ENCODE data around the gene PPP2R5D. TPM values are rescaled to one million over a fixed set of nuclear protein-coding genes. Genes with fewer than 3 reads are reported as not detected.
A peak's percentile ranks its signal among the peaks of the same experiment; 100 is the strongest.

PPP2R5D gene
- polyA plus RNA-seq, 2 of the 4 experiments (the other 2 are of a cell fraction), result 26.5 to 34.6 TPM

DNA sequence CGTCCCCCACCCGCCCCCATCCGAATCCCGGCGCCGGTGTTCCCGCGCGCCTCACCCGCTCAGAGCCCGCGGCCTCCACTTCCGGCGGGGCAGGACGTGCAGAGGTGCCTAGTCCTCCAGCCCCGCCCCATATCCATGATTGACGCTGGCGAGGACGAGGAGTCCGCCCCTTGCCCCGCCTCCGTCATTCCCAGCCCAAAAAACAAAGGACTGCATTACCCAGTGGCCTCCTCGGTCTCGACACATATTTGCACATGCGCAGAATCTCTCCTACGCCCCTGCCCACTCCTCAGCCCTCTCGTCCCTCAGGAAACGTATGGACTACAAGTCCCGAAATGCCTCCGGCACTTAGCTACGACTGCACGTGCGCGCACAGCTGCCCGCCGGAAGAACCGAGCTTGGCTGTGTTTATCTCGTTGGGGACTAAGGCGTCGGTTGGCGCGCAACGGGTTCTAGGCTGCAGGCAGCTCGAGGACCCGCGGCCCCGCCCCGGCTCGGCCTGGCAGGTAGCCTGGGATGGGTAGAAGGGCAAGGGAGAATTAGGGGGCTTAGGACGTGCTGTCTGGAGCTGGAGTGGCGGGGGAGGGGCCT is 29.6 kb downstream of the PPP2R5D start, which contains the start of the genes KLHDC3 and MEA1 (continued):
- TF ChIP-seq, protein P1, sequence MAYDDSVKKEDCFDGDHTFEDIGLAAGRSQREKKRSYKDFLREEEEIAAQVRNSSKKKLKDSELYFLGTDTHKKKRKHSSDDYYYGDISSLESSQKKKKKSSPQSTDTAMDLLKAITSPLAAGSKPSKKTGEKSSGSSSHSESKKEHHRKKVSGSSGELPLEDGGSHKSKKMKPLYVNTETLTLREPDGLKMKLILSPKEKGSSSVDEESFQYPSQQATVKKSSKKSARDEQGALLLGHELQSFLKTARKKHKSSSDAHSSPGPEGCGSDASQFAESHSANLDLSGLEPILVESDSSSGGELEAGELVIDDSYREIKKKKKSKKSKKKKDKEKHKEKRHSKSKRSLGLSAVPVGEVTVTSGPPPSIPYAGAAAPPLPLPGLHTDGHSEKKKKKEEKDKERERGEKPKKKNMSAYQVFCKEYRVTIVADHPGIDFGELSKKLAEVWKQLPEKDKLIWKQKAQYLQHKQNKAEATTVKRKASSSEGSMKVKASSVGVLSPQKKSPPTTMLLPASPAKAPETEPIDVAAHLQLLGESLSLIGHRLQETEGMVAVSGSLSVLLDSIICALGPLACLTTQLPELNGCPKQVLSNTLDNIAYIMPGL (CRISPR knock-in tag; IDR thresholded peaks at IDR 0.05; ENCODE audit: borderline replicate concordance), result no peak
- TF ChIP-seq, protein P2, sequence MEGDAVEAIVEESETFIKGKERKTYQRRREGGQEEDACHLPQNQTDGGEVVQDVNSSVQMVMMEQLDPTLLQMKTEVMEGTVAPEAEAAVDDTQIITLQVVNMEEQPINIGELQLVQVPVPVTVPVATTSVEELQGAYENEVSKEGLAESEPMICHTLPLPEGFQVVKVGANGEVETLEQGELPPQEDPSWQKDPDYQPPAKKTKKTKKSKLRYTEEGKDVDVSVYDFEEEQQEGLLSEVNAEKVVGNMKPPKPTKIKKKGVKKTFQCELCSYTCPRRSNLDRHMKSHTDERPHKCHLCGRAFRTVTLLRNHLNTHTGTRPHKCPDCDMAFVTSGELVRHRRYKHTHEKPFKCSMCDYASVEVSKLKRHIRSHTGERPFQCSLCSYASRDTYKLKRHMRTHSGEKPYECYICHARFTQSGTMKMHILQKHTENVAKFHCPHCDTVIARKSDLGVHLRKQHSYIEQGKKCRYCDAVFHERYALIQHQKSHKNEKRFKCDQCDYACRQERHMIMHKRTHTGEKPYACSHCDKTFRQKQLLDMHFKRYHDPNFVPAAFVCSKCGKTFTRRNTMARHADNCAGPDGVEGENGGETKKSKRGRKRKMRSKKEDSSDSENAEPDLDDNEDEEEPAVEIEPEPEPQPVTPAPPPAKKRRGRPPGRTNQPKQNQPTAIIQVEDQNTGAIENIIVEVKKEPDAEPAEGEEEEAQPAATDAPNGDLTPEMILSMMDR (IDR thresholded peaks at IDR 0.05), result no peak
- TF ChIP-seq EHMT2 (IDR thresholded peaks at IDR 0.05; ENCODE audit: low read depth) (no peak), POLR2A (IDR thresholded peaks at IDR 0.05; ENCODE audit: low read length) (0 out of 2 replicates have a peak, but pooled peaks have one; percentile 36), TP53 (CRISPR knock-in tag; IDR thresholded peaks at IDR 0.05) (no peak), FOSB (CRISPR knock-in tag; IDR thresholded peaks at IDR 0.05) (no peak), ZFP36 (IDR thresholded peaks at IDR 0.05; ENCODE audit: borderline replicate concordance, partially characterized antibody) (no peak), RFX5 (IDR thresholded peaks at IDR 0.05) (no peak), KDM5A (IDR thresholded peaks at IDR 0.05) (no peak), GATA3 (IDR thresholded peaks at IDR 0.05; ENCODE audit: borderline replicate concordance) (no peak), CEBPB (IDR thresholded peaks at IDR 0.05) (no peak), CBX2 (IDR thresholded peaks at IDR 0.05; ENCODE audit: borderline replicate concordance, low read depth) (no peak), POLR2AphosphoS2 (conservative IDR thresholded peaks at IDR 0.05; ENCODE audit: low read length) (no peak), RAD21 (conservative IDR thresholded peaks at IDR 0.05 in 1 of 2, IDR thresholded peaks at IDR 0.05 in 1 of 2) (no peak), KDM1A (IDR thresholded peaks at IDR 0.05; ENCODE audit: low read depth) (no peak), PHF8 (IDR thresholded peaks at IDR 0.05; ENCODE audit: borderline replicate concordance, low read depth) (no peak), ZSCAN20 (CRISPR knock-in tag; IDR thresholded peaks at IDR 0.05) (no peak), FOSL2 (IDR thresholded peaks at IDR 0.05) (no peak), FOSL2 (CRISPR knock-in tag; IDR thresholded peaks at IDR 0.05) (no peak), NR3C1 (IDR thresholded peaks at IDR 0.05) (no peak), CBX8 (IDR thresholded peaks at IDR 0.05) (no peak), RCOR1 (IDR thresholded peaks at IDR 0.05; ENCODE audit: low read depth, low read length) (no peak), NPAS2 (CRISPR knock-in tag; IDR thresholded peaks at IDR 0.05; ENCODE audit: borderline replicate concordance) (no peak), ZC3H11A (IDR thresholded peaks at IDR 0.05) (no peak), HOXA7 (CRISPR knock-in tag; IDR thresholded peaks at IDR 0.05) (no peak), HEYL (CRISPR knock-in tag; IDR thresholded peaks at IDR 0.05) (no peak)
- TF ChIP-seq, protein P3, sequence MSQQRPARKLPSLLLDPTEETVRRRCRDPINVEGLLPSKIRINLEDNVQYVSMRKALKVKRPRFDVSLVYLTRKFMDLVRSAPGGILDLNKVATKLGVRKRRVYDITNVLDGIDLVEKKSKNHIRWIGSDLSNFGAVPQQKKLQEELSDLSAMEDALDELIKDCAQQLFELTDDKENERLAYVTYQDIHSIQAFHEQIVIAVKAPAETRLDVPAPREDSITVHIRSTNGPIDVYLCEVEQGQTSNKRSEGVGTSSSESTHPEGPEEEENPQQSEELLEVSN (IDR thresholded peaks at IDR 0.05; ENCODE audit: borderline replicate concordance, low read depth), result 0 out of 2 replicates have a peak, but pooled peaks have one; percentile 28
- TF ChIP-seq, protein P4, sequence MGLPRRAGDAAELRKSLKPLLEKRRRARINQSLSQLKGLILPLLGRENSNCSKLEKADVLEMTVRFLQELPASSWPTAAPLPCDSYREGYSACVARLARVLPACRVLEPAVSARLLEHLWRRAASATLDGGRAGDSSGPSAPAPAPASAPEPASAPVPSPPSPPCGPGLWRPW (IDR thresholded peaks at IDR 0.05), result no peak
- TF ChIP-seq, protein P5, sequence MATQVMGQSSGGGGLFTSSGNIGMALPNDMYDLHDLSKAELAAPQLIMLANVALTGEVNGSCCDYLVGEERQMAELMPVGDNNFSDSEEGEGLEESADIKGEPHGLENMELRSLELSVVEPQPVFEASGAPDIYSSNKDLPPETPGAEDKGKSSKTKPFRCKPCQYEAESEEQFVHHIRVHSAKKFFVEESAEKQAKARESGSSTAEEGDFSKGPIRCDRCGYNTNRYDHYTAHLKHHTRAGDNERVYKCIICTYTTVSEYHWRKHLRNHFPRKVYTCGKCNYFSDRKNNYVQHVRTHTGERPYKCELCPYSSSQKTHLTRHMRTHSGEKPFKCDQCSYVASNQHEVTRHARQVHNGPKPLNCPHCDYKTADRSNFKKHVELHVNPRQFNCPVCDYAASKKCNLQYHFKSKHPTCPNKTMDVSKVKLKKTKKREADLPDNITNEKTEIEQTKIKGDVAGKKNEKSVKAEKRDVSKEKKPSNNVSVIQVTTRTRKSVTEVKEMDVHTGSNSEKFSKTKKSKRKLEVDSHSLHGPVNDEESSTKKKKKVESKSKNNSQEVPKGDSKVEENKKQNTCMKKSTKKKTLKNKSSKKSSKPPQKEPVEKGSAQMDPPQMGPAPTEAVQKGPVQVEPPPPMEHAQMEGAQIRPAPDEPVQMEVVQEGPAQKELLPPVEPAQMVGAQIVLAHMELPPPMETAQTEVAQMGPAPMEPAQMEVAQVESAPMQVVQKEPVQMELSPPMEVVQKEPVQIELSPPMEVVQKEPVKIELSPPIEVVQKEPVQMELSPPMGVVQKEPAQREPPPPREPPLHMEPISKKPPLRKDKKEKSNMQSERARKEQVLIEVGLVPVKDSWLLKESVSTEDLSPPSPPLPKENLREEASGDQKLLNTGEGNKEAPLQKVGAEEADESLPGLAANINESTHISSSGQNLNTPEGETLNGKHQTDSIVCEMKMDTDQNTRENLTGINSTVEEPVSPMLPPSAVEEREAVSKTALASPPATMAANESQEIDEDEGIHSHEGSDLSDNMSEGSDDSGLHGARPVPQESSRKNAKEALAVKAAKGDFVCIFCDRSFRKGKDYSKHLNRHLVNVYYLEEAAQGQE (IDR thresholded peaks at IDR 0.05), result no peak
- TF ChIP-seq, protein P6, sequence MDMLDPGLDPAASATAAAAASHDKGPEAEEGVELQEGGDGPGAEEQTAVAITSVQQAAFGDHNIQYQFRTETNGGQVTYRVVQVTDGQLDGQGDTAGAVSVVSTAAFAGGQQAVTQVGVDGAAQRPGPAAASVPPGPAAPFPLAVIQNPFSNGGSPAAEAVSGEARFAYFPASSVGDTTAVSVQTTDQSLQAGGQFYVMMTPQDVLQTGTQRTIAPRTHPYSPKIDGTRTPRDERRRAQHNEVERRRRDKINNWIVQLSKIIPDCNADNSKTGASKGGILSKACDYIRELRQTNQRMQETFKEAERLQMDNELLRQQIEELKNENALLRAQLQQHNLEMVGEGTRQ (IDR thresholded peaks at IDR 0.05), result peak; percentile 53
- TF ChIP-seq, protein P7, sequence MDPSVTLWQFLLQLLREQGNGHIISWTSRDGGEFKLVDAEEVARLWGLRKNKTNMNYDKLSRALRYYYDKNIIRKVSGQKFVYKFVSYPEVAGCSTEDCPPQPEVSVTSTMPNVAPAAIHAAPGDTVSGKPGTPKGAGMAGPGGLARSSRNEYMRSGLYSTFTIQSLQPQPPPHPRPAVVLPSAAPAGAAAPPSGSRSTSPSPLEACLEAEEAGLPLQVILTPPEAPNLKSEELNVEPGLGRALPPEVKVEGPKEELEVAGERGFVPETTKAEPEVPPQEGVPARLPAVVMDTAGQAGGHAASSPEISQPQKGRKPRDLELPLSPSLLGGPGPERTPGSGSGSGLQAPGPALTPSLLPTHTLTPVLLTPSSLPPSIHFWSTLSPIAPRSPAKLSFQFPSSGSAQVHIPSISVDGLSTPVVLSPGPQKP (IDR thresholded peaks at IDR 0.05; ENCODE audit: low read depth, low read length), result no peak
- TF ChIP-seq, protein P8, sequence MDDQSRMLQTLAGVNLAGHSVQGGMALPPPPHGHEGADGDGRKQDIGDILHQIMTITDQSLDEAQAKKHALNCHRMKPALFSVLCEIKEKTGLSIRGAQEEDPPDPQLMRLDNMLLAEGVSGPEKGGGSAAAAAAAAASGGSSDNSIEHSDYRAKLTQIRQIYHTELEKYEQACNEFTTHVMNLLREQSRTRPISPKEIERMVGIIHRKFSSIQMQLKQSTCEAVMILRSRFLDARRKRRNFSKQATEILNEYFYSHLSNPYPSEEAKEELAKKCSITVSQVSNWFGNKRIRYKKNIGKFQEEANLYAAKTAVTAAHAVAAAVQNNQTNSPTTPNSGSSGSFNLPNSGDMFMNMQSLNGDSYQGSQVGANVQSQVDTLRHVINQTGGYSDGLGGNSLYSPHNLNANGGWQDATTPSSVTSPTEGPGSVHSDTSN (IDR thresholded peaks at IDR 0.05), result peak; percentile 87
